GM12891 (cell line): ENCODE data around the gene DSP.

Experiments
- DNase-seq: peaks from one replicate; pipeline ENCODE4 v3.0.0; 2011; ENCODE audit warnings: low spot score; ENCODE audit not compliant: insufficient read length
- FAIRE-seq: peaks from 2 replicates; lab custom pipeline; 2011; peaks lifted over from hg19 to GRCh38; lab: Jason Lieb, UNC
- PAX5 ChIP-seq: IDR thresholded peaks from 2 replicates; pipeline ENCODE4 v1.6.1; 2011; ENCODE audit warnings: low read length, moderate library complexity, mild to moderate bottlenecking; ENCODE audit not compliant: insufficient read depth, severe bottlenecking
- POLR2A ChIP-seq: IDR thresholded peaks from 2 replicates; pipeline ENCODE4 v1.6.1; 2011; ENCODE audit warnings: low read depth, low read length, control low read depth
- POLR2AphosphoS5 ChIP-seq: IDR thresholded peaks from 2 replicates; pipeline ENCODE4 v1.6.1; 2011; ENCODE audit warnings: low read depth, low read length, control low read depth
- POU2F2 ChIP-seq: IDR thresholded peaks from 2 replicates; pipeline ENCODE4 v1.6.1; 2011; ENCODE audit warnings: low read depth, mild to moderate bottlenecking, control low read depth, low read length, moderate library complexity
- SPI1 ChIP-seq: IDR thresholded peaks from 2 replicates; pipeline ENCODE4 v1.6.1; 2011; ENCODE audit warnings: low read depth, low read length, control low read depth
- TAF1 ChIP-seq: IDR thresholded peaks from 2 replicates; pipeline ENCODE4 v1.6.1; 2011; ENCODE audit warnings: low read depth, low read length, control low read depth

DSP gene

GRCh38 chr6:7574500-7574899, 33.0 kb downstream of the DSP start:
- TF ChIP-seq POLR2AphosphoS5 (no peak), TAF1 (no peak), POU2F2 (no peak), PAX5 (no peak), SPI1 (no peak), POLR2A (no peak)
- FAIRE-seq (no peak), DNase-seq (no peak)

- FAIRE-seq, result no peak
- TF ChIP-seq POU2F2 (no peak), SPI1 (no peak), POLR2A (no peak), PAX5 (no peak), POLR2AphosphoS5 (no peak), TAF1 (no peak)
- DNase-seq, result no peak
Observed at GRCh38 chr6:7578516-7578915, 37.0 kb downstream of the DSP start.

GRCh38 chr6:7578931-7579330, 37.5 kb downstream of the DSP start:
- no peak for DNase-seq
- no peak for FAIRE-seq
- no peak for TF ChIP-seq POLR2AphosphoS5
- no peak for TF ChIP-seq TAF1
- TF ChIP-seq POLR2A, result no peak
- no peak for TF ChIP-seq SPI1
- no peak for TF ChIP-seq PAX5
- TF ChIP-seq POU2F2, result no peak

- DNase-seq (no peak), FAIRE-seq (no peak)
- no peak for TF ChIP-seq POLR2AphosphoS5
- no peak for TF ChIP-seq POU2F2
- TF ChIP-seq SPI1, result no peak
- TF ChIP-seq POLR2A, result no peak
- no peak for TF ChIP-seq TAF1
- TF ChIP-seq PAX5, result no peak
Observed at GRCh38 chr6:7579851-7580250, 38.4 kb downstream of the DSP start.

GRCh38 chr6:7580537-7580926, 39.1 kb downstream of the DSP start:
- FAIRE-seq (no peak), DNase-seq (no peak)
- no peak for TF ChIP-seq POLR2AphosphoS5
- no peak for TF ChIP-seq TAF1
- no peak for TF ChIP-seq PAX5
- TF ChIP-seq SPI1, result no peak
- TF ChIP-seq POLR2A, result no peak
- no peak for TF ChIP-seq POU2F2

DNA sequence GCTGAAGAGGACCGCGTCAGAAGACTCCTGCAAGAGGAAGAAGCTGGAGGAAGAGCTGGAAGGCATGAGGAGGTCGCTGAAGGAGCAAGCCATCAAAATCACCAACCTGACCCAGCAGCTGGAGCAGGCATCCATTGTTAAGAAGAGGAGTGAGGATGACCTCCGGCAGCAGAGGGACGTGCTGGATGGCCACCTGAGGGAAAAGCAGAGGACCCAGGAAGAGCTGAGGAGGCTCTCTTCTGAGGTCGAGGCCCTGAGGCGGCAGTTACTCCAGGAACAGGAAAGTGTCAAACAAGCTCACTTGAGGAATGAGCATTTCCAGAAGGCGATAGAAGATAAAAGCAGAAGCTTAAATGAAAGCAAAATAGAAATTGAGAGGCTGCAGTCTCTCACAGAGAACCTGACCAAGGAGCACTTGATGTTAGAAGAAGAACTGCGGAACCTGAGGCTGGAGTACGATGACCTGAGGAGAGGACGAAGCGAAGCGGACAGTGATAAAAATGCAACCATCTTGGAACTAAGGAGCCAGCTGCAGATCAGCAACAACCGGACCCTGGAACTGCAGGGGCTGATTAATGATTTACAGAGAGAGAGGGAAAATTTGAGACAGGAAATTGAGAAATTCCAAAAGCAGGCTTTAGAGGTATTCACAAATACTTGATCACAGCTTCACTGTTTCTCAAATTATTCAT, 39.6 kb downstream of the DSP start:
- no peak for DNase-seq
- TF ChIP-seq SPI1 (no peak), POU2F2 (no peak), TAF1 (no peak), PAX5 (no peak), POLR2AphosphoS5 (no peak), POLR2A (no peak)
- FAIRE-seq, result no peak

- FAIRE-seq, result no peak
- no peak for DNase-seq
- no peak for TF ChIP-seq PAX5
- no peak for TF ChIP-seq POLR2A
- no peak for TF ChIP-seq POU2F2
- TF ChIP-seq POLR2AphosphoS5, result no peak
- no peak for TF ChIP-seq SPI1
- TF ChIP-seq TAF1, result no peak
Observed at GRCh38 chr6:7585287-7585930, 43.9 kb downstream of the DSP start.

DNA sequence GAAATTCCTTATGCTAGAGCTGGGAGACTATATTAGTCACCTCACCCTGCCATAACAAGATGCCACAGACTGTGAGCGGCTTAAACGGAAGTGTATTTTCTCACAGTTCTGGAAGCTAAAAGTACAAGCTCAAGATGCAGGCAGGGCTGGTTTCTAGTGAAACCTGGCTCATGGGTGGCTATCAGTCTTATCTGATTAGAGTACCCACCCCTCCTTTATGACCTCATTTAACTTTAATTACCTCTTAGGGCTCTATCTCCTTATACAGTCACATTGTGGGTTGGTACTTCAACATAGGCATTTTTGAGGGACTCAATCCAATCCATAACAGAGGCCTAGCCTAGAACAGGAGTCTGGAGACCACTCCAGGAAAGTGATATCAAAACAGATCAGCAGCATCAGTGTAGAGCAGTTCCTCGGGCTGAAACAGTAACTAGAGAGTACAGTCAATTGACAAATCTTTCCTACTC, 46.2 kb downstream of the DSP start:
- FAIRE-seq, result no peak
- no peak for DNase-seq
- TF ChIP-seq POU2F2, result no peak
- no peak for TF ChIP-seq POLR2AphosphoS5
- no peak for TF ChIP-seq PAX5
- no peak for TF ChIP-seq POLR2A
- TF ChIP-seq SPI1, result no peak
- TF ChIP-seq TAF1, result no peak

GRCh38 chr6:7588506-7588905, 47.0 kb downstream of the DSP start:
- DNase-seq, result no peak
- TF ChIP-seq POLR2AphosphoS5 (no peak), POU2F2 (no peak), POLR2A (no peak), SPI1 (no peak), PAX5 (no peak), TAF1 (no peak)
- FAIRE-seq, result no peak
